EL (cell line): Measurements from ENCODE around the gene PHYHIPL.

Source experiments
- DNase-seq: peaks from one replicate; pipeline ENCODE4 v3.0.0-alpha.2; 2016

PHYHIPL gene

DNA sequence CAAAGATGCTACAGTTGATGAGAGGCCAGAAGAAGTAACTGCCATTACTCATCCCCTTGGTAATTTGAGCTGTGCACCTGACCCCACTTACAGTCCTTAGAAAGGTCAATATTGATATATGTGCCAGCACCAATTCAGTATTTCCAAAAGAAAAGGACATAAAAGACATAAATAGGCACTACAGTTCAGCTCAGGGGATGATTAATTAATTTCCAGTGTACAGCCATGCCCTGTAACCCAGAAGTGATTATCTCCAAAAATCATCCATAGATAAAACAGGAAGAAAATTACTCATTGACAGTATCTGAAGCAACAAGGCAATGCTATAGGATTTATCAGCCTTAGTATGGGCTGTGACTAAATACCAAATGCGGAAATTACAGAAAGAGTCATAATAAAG, 82.4 kb downstream of the PHYHIPL start:
- DNase-seq, result no peak

DNA sequence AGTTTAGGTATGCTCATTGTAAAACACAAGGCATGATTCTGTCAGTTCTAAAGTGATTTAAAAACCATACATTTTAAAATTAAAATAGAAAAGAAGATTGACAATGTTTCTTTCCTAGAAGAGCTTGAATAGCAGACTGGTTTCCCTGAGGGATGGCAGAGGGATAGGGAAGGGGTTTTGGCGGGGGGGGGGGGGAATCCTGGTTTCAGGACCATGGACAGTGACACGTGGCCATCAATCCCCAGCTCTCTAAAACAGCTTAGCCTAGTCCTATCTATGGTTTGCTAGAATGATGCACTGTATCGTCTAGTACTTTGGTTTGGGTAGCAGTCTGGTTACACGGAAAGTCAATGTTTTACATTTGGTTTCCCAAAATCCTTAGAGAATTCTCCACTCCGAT, 88.7 kb downstream of the PHYHIPL start:
- DNase-seq, result no peak

GRCh38 chr10:59266321-59266720, 89.9 kb downstream of the PHYHIPL start:
- no peak for DNase-seq

- no peak for DNase-seq
Observed at GRCh38 chr10:59268460-59268859, 92.0 kb downstream of the PHYHIPL start.

- no peak for DNase-seq
Observed at GRCh38 chr10:59269651-59270050, 93.2 kb downstream of the PHYHIPL start.

GRCh38 chr10:59270492-59270891, 94.0 kb downstream of the PHYHIPL start:
- DNase-seq, result no peak

GRCh38 chr10:59271160-59271559, 94.7 kb downstream of the PHYHIPL start:
- DNase-seq, result no peak

DNA sequence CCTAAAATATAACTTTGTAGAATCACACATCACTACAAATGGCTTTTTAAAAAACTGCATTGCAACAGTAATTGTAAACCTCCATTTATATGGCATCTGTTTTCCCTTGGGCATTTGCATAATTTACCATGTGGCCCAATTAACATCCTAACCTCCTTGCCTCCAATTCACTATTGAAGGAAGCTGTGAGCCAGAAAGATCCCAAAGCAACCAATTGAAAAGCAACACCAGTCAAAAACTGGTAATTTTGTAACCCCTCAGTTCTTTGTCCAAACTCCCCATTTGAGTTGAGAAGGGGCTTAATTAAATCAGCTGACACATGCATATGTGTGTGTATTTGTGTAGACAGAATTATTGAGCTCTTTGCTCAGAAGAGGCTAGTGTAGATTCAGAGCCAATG, 95.6 kb downstream of the PHYHIPL start:
- no peak for DNase-seq

DNA sequence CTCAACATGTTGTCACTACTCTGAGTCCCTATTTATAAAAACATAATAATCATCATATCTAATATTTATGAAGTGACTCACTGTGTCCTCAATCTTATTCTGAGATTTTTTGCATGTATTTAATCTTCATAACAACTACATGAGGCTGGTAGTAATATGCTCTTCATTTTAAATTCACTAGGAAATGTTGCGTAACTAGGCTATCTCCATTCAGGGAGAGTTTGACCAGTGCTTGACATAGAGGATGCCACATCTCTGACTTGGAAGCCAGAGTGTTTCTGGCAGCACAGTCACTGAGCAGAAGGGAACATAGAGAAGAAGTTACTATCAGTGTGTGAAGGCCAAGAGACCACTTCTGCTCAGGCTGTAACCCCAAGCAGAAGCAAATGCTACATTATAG, 97.0 kb downstream of the PHYHIPL start:
- DNase-seq, result no peak

DNA sequence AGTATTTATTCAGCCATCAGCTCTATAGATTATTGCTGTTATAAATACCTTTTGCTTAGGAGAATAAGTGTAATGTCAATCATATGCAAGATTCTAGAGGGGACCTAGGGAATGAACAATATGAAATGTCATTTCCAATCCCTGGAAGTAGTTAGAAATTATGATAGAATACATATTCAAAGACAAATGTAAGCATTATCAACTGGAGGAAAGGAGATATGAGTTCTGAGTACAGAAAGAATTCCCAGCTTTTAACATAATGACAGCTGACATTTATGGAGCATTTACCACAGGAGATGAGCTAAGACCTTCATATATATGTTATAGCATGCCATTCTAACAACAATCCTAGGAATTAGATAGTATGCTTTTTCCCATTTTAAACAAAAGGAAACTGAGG, 99.7 kb downstream of the PHYHIPL start:
- no peak for DNase-seq

GRCh38 chr10:59276919-59277318, 100.5 kb downstream of the PHYHIPL start:
- DNase-seq, result no peak

DNA sequence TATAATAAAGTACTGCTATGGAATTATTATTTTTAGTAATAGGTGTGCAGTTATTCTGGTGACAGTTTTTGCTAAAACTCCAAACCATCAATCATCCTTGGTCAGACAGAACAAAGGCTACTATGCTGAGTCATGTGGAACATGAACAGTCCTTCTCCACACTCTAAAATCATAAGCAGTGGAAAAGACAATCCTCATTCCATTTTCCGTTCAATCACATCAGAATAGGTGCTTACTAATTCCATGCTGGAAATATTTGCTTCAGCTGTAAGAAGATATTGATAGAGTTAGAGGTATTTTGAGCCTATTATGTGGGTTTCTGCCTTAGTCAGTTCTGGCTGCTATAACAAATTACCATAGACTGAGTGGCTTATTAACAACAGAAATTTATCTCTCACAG, 103.0 kb downstream of the PHYHIPL start:
- no peak for DNase-seq

GRCh38 chr10:59279991-59280505, 103.6 kb downstream of the PHYHIPL start:
- no peak for DNase-seq

DNA sequence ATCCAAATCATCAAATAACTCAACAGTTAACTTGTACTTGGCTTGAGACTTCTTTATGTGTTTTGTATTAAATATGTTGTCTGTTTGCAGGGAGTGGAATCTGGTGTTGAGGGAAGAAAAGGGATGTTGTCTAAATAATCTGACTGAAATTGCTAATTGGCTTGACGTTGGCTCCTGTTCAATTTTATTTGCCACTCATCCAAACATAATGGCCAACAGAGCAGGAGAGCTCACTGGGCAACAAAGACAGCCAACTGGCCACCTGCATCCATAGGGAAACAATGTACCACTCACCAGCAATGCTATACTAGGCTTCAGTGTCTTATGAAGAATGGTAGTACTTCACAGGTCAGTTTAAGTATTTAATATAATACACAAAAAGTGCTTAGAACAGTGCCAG, 105.4 kb downstream of the PHYHIPL start:
- DNase-seq, result no peak

GRCh38 chr10:59283456-59284091, 107.1 kb downstream of the PHYHIPL start:
- DNase-seq, result no peak

DNA sequence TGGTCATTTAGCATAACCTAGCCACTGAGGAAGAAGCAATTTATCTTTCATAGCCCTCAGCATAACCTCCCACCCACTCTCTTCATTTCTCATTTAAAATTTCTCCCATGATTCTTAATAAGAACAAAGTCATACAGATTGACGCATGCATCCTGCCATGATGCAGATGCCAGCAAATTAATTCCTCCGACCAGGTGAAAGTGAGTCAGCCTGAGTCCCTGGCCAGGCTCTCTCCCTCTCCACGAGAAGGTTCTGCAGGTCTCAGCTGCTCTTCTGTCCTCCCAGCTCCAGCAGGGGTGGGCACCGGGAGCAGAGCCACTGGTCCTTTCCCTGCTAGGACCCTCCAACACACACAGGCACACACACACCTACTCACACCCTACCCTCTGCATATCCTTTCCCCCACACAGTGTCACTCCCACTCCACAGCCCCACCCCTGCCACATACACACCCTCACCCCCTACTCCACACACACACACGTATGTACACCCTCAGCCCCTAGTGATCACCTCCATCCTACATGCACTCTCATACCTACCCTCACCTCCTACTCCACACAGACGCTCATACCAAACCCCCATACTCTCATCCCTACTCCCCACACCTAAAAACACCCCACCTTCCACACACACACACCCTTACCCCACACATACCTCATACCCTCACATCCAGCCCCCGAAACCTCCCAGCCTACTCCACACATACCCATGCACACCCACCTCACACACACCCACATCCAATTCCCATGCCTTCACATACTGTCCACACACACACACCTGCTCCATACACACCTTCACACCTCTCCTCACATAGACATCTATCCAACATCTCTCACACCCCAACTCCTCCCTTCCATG, 107.9 kb downstream of the PHYHIPL start:
- DNase-seq, result no peak

DNA sequence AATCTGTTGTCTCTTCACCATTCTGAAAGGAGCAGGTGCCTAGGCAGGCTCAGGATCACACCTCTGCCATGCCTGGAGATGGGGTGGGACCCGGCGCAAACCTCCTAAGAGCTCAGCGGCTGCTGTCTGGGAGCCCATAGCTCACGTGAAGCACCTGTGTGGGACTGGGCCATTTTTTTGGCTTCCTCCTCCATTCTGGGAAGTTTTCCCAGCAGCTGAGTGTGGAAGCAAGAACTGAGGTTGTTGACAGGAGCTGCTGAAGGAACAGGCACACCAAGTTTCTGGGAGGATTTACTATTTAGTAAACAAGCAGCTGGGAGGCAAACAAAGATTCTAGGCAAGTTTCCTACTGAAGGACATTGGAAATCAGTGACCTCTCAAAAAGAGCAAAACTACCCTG, 108.6 kb downstream of the PHYHIPL start:
- DNase-seq, result no peak

DNA sequence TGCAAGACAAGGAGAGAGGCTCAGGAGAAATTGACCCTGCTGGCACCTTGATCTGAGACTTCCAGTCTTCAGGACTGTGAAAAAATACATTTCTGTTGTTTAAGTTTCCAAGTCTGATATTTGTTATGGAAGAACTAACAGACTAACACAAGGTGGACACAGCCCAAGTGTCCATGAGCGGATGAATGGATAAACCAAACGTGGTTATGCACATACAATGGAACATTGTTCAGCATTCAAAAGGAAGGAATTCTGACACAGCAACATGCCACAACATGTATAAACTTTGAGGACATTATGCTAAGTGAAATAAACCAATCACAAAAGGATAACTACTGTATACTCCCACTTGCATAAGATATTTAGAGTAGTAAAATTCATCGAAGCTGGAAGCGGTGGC, 109.4 kb downstream of the PHYHIPL start:
- no peak for DNase-seq

DNA sequence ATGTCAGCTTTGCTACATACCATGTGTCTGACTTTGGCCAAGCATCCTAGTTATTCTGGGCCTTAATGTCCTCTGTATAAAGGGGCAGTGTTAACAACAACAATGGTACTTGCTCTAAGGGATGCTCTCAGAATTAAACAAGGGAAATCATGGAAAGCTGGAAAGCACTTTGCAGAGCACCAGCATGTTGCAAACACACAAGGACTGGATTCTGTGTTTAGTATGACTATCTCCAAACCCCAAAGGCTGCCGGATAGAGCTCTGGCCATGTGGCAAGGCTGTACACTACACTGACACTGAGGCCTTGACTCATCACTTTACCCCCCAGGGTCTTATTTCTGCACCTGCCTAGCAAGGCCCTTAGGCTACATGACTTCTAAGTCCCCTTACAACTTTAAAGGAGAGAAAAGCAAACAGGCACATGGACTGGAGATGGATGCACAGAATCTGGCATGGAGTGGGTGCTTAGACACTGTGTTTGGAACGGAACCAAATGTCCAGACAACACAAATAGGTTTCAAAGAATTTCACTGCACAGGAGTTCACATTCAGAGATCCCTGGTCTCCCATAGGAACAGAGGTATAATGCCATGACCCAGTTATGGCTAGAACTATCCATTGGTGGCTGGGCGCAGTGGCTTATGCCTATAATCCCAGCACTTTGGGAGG, 111.3 kb downstream of the PHYHIPL start:
- DNase-seq, result no peak

GRCh38 chr10:59289853-59290252, 113.4 kb downstream of the PHYHIPL start:
- DNase-seq, result no peak

DNA sequence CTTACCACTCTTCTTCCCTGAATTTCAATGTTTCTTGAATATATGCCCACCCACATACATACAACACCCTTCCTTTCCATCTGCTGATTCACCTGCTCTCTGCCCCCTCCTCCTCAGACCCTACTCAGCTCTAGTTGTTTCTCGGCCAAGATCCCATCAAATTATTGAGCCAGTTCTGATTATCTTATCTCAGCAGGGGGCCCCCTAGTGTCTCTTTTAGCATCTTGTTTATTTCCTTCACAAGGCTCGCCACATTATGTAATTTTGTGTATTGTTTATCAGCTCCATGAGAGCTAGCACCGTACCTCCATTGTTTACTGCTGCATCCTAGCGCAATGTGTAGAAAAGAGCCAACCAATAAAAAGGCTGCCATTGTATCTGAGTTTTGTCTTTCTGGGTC, 114.0 kb downstream of the PHYHIPL start:
- no peak for DNase-seq
